Stimulated activated memory B cell treated with anti-CD40 and anti-IgM and Interleukin-4, amounts not matched to agents 10 μg/mL and 1 μg/mL and 100 μg/mL, for 72 hours (primary cell): ENCODE data around the gene KRTAP10-11.
"Not testable (repeated sequence)": the region's sequence is repeated elsewhere in the genome, so short reads cannot be mapped to it uniquely, and the experiment has no call there.

Source experiments
- ATAC-seq: fragments of 150-1000 bp; cut with Tn5 transposase; 2 replicates; pipeline ENCODE4 v1.10.0; 2021
- H3K27ac Mint-ChIP-seq: one replicate; pipeline ENCODE4 v1.8.0; 2022; ENCODE audit warnings: mild to moderate bottlenecking, mixed read lengths
- H3K27me3 Mint-ChIP-seq: one replicate; pipeline ENCODE4 v1.8.0; 2022; ENCODE audit warnings: mixed read lengths
- H3K36me3 Mint-ChIP-seq: one replicate; pipeline ENCODE4 v1.8.0; 2022; ENCODE audit warnings: mixed read lengths
- H3K4me1 Mint-ChIP-seq: one replicate; pipeline ENCODE4 v1.8.0; 2022; ENCODE audit warnings: mixed read lengths
- H3K4me3 Mint-ChIP-seq: one replicate; pipeline ENCODE4 v1.8.0; 2022; ENCODE audit warnings: mild to moderate bottlenecking, moderate library complexity, mixed read lengths
- H3K9me3 Mint-ChIP-seq: one replicate; pipeline ENCODE4 v1.8.0; 2022; ENCODE audit warnings: mixed read lengths

KRTAP10-11 gene

GRCh38 chr21:44626673-44627143 lies 19.5 kb upstream of the KRTAP10-11 start, which contains the start of gene KRTAP10-9:
Gene KRTAP10-9, plus strand, starts transcription at chr21:44627093. Its CDS starts 79 bp downstream, at chr21:44627172.
- Mint-ChIP-seq H3K36me3 (peaks cover 29% of the 10 kb centered on the region), H3K9me3 (peaks cover 40% of the 10 kb centered on the region), H3K27ac (no peak within 1 kb of the TSS), H3K4me1 (peaks cover 11% of the 10 kb centered on the region), H3K27me3 (peaks cover 36% of the 10 kb centered on the region), H3K4me3 (no peak within 1 kb of the TSS)
- ATAC-seq = no peak

GRCh38 chr21:44627181-44627822 lies 18.9 kb upstream of the KRTAP10-11 start:
- peaks cover 11% of the 10 kb centered on the region for H3K4me1 Mint-ChIP-seq
- H3K36me3 Mint-ChIP-seq = peaks cover 29% of the 10 kb centered on the region
- not testable (repeated sequence) for H3K27ac Mint-ChIP-seq, H3K4me3 Mint-ChIP-seq, ATAC-seq
- peaks cover 41% of the 10 kb centered on the region for H3K9me3 Mint-ChIP-seq
- peaks cover 36% of the 10 kb centered on the region for H3K27me3 Mint-ChIP-seq

DNA sequence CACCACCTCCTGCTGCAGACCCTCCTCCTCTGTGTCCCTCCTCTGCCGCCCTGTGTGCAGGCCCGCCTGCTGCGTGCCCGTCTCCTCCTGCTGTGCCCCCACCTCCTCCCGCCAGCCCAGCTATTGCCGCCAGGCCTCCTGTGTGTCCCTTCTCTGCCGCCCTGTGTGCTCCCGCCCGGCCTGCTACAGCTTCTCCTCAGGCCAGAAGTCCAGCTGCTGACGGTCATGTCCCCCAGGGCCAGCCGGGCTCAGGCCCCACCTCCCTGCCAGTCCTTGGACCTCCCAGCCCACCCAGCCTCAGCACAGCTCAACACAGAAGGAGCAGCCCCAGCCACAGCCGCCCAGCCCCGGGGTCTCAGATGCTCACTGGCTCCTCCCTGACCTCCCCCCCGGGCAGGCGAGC lies 18.4 kb upstream of the KRTAP10-11 start:
- ATAC-seq = not testable (repeated sequence)
- H3K9me3 Mint-ChIP-seq = peaks cover 41% of the 10 kb centered on the region

GRCh38 chr21:44628707-44629391 lies 17.4 kb upstream of the KRTAP10-11 start:
- Mint-ChIP-seq H3K4me1 (peaks cover 11% of the 10 kb centered on the region), H3K27me3 (peaks cover 34% of the 10 kb centered on the region), H3K27ac (no peak overlapping the region), H3K9me3 (peaks cover 41% of the 10 kb centered on the region), H3K4me3 (no peak overlapping the region), H3K36me3 (peaks cover 21% of the 10 kb centered on the region)
- ATAC-seq = no peak

More for the DNA sequence above, 18.4 kb upstream of the KRTAP10-11 start:
- H3K4me1 Mint-ChIP-seq = peaks cover 11% of the 10 kb centered on the region
- not testable (repeated sequence) for H3K27ac Mint-ChIP-seq, H3K4me3 Mint-ChIP-seq
- H3K36me3 Mint-ChIP-seq = peaks cover 29% of the 10 kb centered on the region
- H3K27me3 Mint-ChIP-seq = peaks cover 36% of the 10 kb centered on the region

DNA sequence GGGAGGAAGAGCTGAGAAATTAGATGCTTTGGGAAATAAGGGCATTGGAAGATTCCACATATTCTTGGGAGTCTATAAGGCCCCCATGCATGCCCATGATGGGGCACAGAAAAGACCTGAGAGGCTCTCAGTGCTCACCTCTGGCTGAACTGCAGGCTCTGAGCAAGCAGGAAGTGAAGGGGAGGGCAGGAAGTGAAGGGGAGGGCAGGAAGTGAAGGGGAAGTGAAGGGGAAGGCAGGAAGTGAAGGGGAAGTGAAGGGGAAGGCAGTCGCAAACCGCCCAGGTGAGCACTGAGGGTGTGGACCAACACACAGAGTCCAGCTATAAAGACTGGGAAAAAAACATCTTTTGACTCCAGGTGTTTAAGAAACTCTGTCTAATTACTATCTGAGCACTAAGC lies 15.8 kb upstream of the KRTAP10-11 start:
- H3K27ac Mint-ChIP-seq = no peak overlapping the region
- peaks cover 11% of the 10 kb centered on the region for H3K4me1 Mint-ChIP-seq
- H3K4me3 Mint-ChIP-seq = no peak overlapping the region
- H3K27me3 Mint-ChIP-seq = peaks cover 33% of the 10 kb centered on the region
- peaks cover 12% of the 10 kb centered on the region for H3K36me3 Mint-ChIP-seq
- ATAC-seq = no peak
- H3K9me3 Mint-ChIP-seq = peaks cover 33% of the 10 kb centered on the region

DNA sequence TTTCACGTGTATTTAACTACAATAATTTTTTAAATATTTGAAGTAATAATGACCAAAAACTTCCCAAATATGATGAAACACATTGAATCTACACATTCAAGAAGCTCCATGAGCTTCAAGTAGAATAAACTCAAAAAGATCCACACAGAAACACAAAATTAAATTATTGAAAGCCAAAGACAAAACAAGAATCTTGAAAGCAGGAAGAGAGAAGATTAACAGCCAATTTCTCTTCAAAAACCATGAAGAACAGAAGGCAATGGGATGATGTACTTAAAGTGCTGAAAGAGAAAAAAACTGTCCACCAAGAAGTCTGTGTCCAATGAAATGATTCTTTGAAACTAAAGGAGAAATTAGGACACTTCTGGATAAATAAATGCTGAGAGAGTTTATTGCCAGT lies 14.1 kb upstream of the KRTAP10-11 start:
- Mint-ChIP-seq H3K27me3 (peaks cover 36% of the 10 kb centered on the region), H3K27ac (no peak overlapping the region), H3K9me3 (peaks cover 33% of the 10 kb centered on the region), H3K36me3 (peaks cover 12% of the 10 kb centered on the region), H3K4me3 (no peak overlapping the region), H3K4me1 (peaks cover 11% of the 10 kb centered on the region)
- ATAC-seq = no peak

DNA sequence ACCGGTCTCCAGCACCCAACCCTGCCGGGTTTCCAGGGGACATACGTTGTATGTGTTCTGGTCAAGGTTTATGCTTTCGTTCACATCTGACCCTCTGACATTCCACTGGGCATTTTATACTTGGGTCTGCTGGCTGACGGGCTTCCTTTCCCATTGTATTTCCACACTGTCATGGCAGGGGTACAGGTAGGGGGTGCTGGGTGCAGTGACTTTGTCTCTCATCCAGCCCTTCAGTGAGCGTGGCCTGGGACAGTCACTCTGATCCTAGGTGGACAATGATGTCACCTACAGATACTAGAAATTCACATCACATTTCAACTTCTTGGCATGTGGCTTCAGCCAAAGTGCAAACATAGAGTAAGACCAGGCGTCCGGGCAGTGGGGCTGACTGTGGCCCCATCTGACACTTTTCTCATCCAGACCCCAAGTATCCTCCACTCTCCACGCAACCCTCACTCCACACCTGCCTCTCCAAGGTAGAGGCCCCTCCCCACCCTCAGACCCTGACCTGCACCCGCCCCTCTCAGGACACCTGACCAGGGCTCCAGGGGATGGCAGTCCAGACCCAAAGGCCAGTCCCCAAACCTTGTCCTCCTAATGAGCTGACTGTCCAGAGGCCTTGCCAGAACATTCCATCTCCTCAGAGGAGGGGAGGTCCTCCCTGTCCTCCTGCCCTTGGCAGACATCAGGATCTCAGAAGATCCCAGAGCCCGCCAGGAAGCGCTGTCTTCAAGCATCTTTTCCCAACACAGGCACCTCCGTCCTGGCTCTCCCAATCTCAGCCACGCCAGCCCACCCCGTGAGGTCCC lies 9.8 kb upstream of the KRTAP10-11 start:
- Mint-ChIP-seq H3K4me1 (no peaks in the 10 kb centered on the region), H3K4me3 (no peak overlapping the region), H3K27me3 (peaks cover 69% of the 10 kb centered on the region), H3K9me3 (peaks cover 27% of the 10 kb centered on the region), H3K27ac (no peak overlapping the region), H3K36me3 (peaks cover 2% of the 10 kb centered on the region)
- ATAC-seq = no peak

DNA sequence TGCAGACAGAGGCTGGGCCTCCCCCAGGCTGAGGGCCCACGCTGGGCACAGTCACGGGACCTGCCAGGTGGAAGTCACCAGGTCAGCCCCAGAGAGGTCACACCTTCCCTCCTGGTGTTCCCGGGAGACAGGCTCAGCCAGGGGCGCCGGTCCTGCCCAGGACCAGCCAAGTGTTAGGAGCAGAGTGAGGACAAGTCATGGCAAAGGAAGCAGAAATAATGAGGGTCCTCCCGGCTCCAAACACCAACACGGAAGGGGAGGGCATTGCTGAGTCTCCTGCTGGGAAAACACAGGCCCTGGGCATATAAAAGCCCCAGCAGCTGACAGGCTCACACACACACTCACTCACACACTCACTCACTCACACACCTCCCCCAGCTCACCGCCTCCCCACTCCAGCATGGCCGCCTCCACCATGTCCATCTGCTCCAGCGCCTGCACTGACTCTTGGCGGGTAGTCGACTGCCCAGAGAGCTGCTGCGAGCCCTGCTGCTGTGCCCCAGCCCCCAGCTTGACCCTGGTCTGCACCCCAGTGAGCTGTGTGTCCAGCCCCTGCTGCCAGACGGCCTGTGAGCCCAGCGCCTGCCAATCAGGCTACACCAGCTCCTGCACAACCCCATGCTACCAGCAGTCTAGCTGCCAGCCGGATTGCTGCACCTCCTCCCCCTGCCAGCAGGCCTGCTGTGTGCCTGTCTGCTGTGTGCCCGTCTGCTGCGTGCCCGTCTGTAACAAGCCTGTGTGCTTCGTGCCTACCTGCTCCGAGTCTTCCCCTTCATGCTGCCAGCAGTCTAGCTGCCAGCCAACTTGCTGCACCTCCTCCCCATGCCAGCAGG lies 9.0 kb upstream of the KRTAP10-11 start, which contains the start of gene KRTAP10-10:
Gene KRTAP10-10, plus strand, starts transcription at position 339 of the 833 bp plus-strand sequence. Its CDS starts 62 bp downstream, at position 401.
- Mint-ChIP-seq H3K27ac (no peak within 1 kb of the TSS), H3K4me1 (no peaks in the 10 kb centered on the region), H3K36me3 (no peaks in the 10 kb centered on the region), H3K9me3 (peaks cover 21% of the 10 kb centered on the region), H3K27me3 (peaks cover 74% of the 10 kb centered on the region), H3K4me3 (no peak within 1 kb of the TSS)
- no peak for ATAC-seq

DNA sequence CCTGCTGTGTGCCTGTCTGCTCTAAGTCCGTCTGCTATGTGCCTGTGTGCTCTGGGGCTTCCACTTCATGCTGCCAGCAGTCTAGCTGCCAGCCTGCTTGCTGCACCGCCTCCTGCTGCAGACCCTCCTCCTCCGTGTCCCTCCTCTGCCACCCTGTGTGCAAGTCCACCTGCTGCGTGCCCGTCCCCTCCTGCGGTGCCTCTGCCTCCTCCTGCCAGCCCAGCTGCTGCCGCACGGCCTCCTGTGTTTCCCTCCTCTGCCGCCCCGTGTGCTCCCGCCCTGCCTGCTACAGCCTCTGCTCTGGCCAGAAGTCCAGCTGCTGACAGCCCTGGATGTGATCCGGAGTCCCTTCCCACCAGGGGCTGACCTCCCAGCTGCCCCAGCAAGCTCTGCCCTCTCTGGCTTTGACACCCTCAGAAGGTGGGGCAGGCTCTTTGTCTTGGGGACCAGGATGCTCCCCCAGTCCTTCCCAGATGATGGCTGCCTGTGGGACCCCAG lies 8.3 kb upstream of the KRTAP10-11 start:
- peaks cover 74% of the 10 kb centered on the region for H3K27me3 Mint-ChIP-seq
- H3K36me3 Mint-ChIP-seq, ATAC-seq, H3K4me1 Mint-ChIP-seq, H3K27ac Mint-ChIP-seq, H3K4me3 Mint-ChIP-seq: not testable (repeated sequence)
- H3K9me3 Mint-ChIP-seq = peaks cover 17% of the 10 kb centered on the region

GRCh38 chr21:44638506-44639330 lies 7.5 kb upstream of the KRTAP10-11 start:
- not testable (repeated sequence) for H3K4me3 Mint-ChIP-seq, H3K4me1 Mint-ChIP-seq, ATAC-seq, H3K36me3 Mint-ChIP-seq, H3K27ac Mint-ChIP-seq
- Mint-ChIP-seq H3K9me3 (peaks cover 15% of the 10 kb centered on the region), H3K27me3 (peaks cover 75% of the 10 kb centered on the region)

- Mint-ChIP-seq H3K27ac (no peak overlapping the region), H3K27me3 (peaks cover 75% of the 10 kb centered on the region), H3K4me1 (no peaks in the 10 kb centered on the region), H3K4me3 (no peak overlapping the region), H3K9me3 (peaks cover 17% of the 10 kb centered on the region), H3K36me3 (no peaks in the 10 kb centered on the region)
- ATAC-seq = no peak
These were observed 6.9 kb upstream of the KRTAP10-11 start for GRCh38 chr21:44639331-44639655.

DNA sequence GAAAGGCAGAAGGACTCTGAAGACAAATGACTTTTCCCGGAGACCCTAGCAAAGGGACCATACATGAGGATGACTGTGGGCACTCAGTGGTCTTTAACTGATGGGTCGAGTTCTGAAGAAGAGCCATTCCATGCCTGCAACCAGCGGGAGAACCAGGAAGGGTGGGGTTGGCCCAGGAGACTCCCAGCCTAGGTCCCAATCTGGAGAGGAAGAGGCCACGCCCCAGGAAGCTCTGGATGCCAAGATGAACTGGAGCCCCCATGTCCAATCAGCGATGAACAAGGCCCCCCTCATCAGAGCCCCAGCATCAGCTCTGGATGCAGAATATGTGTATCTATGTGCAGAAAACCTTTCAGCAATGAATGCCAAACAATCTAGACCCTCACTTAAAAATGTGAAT lies 5.5 kb upstream of the KRTAP10-11 start:
- H3K27ac Mint-ChIP-seq = no peak overlapping the region
- H3K36me3 Mint-ChIP-seq = no peaks in the 10 kb centered on the region
- peaks cover 76% of the 10 kb centered on the region for H3K27me3 Mint-ChIP-seq
- no peak overlapping the region for H3K4me3 Mint-ChIP-seq
- no peak for ATAC-seq
- peaks cover 23% of the 10 kb centered on the region for H3K9me3 Mint-ChIP-seq
- H3K4me1 Mint-ChIP-seq = no peaks in the 10 kb centered on the region

- H3K4me3 Mint-ChIP-seq = no peak overlapping the region
- no peaks in the 10 kb centered on the region for H3K36me3 Mint-ChIP-seq
- H3K27ac Mint-ChIP-seq = no peak overlapping the region
- peaks cover 23% of the 10 kb centered on the region for H3K9me3 Mint-ChIP-seq
- no peak for ATAC-seq
- peaks cover 71% of the 10 kb centered on the region for H3K27me3 Mint-ChIP-seq
- no peaks in the 10 kb centered on the region for H3K4me1 Mint-ChIP-seq
These were observed 2.4 kb upstream of the KRTAP10-11 start for GRCh38 chr21:44643741-44644310.
